ENCODE data around the gene LRRC59.

Gene LRRC59

DNA sequence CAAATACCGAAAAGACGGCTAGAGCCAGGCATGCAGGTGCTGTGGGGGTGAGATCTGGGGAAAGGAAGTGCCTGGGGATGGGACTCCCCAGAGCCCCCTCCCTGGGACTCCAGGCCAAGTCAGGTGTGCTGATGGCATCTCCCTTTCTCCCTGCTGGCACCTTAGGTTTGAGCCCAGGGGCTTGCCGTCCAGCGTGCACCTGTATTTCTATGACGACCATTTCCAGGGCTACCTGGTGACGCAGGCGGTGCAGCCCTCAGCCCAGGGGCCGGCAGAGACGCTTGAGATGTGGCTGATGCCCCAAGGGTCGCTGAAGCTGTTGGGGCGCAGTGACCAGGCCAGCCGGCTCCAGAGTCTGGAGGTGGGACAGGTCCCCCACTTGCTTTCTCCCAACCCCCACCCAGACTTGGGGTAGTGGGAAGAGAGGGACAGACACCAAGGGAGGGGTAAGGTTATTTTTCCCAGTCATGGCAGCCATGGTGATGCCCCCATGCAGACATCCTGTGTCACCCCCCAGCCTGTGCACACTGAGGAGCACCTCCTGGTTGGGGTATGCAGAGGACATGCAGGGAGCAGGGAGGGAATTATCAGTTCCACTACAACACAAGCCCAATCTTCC is 40.3 kb downstream of the LRRC59 start:
- peaks cover 87% of the 10 kb centered on the region for H3K36me3 Mint-ChIP-seq (ENCODE audit: low read depth)
- peaks cover 4% of the 10 kb centered on the region for H3K4me1 Mint-ChIP-seq (ENCODE audit: low read depth)
- H3K27me3 Mint-ChIP-seq, result no peaks in the 10 kb centered on the region
- intact Hi-C loops (cut with micrococcal nuclease), result no loop called here
- no peaks in the 10 kb centered on the region for H3K9me3 Mint-ChIP-seq
- no peak overlapping the region for H3K4me3 Mint-ChIP-seq
- H3K27ac Mint-ChIP-seq, result no peak overlapping the region

DNA sequence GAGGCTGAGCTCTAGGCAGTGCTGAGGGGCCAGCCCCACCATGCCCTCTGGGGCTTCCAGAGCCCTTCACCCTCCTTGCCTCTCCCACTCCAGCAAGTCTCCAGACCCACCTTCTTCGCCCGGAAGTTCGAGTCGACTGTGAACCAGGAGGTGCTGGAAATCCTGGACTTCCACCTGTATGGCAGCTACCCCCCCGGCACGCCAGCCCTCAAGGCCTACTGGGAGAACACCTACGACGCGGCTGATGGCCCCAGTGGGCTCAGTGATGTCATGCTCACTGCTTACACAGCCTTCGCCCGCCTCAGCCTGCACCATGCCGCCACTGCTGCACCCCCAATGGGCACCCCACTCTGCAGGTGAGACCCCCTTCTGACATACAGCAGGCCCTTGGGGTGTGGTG is 40.9 kb downstream of the LRRC59 start:
- intact Hi-C loops (cut with micrococcal nuclease), result no loop called here

DNA sequence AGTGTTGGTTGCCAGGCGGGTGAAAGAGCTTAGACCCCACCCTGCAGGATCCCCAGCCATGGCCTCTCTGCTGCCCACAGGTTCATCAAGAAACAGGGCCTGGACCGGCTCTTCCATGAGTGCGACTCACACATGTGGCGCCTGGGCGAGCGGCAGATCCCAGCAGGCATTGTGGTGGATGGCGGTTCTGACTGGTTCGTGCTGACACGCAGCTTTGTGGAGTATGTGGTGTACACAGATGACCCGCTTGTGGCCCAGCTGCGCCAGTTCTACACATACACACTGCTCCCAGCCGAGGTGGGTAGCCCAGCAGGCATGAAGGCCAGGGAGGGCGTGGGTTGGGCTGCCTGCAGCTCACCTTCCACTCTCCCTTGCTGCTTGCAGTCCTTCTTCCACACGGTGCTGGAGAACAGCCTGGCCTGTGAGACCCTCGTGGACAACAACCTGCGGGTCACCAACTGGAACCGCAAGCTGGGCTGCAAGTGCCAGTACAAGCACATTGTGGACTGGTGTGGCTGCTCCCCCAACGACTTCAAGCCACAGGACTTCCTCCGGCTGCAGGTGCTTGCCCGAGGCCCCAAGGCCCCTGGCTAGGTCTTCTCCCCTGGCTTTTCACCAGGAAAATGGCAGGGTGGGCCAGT is 41.5 kb downstream of the LRRC59 start:
- Mint-ChIP-seq H3K27me3 (no peaks in the 10 kb centered on the region), H3K4me1 (ENCODE audit: low read depth) (no peaks in the 10 kb centered on the region), H3K4me3 (no peak overlapping the region)

More for the DNA sequence above, 40.9 kb downstream of the LRRC59 start:
- H3K4me3 Mint-ChIP-seq, result no peak overlapping the region
- H3K27me3 Mint-ChIP-seq, result no peaks in the 10 kb centered on the region
- H3K4me1 Mint-ChIP-seq (ENCODE audit: low read depth), result no peaks in the 10 kb centered on the region
- peaks cover 92% of the 10 kb centered on the region for H3K36me3 Mint-ChIP-seq (ENCODE audit: low read depth)
- no peak overlapping the region for H3K27ac Mint-ChIP-seq
- H3K9me3 Mint-ChIP-seq, result no peaks in the 10 kb centered on the region

DNA sequence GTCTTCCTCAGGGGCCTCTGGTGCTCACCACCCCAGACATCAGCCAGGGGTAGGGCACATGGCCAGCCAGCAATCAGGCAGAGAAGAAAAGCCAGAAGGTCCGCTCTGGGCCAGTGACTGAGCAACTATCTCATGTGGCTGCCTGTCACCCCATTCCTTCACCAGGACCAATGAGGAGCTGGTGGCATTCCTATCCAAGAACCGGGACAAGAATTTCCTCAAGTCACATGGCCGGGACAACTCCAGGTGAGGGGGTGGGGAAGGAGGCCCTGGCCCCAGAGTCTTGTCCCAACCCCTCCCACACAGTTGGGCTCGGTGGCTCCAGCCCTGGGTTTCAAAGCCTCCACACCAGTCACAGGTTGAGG is 42.0 kb downstream of the LRRC59 start:
- Mint-ChIP-seq H3K4me3 (no peak overlapping the region), H3K27ac (no peak overlapping the region), H3K9me3 (no peaks in the 10 kb centered on the region), H3K27me3 (no peaks in the 10 kb centered on the region), H3K4me1 (ENCODE audit: low read depth) (no peaks in the 10 kb centered on the region), H3K36me3 (ENCODE audit: low read depth) (peaks cover 86% of the 10 kb centered on the region)
- intact Hi-C loops (cut with micrococcal nuclease), result no loop called here

More for the DNA sequence above, 41.5 kb downstream of the LRRC59 start:
- peaks cover 91% of the 10 kb centered on the region for H3K36me3 Mint-ChIP-seq (ENCODE audit: low read depth)
- H3K9me3 Mint-ChIP-seq, result no peaks in the 10 kb centered on the region
- H3K27ac Mint-ChIP-seq, result no peak overlapping the region
- intact Hi-C loops (cut with micrococcal nuclease), result no loop called here

DNA sequence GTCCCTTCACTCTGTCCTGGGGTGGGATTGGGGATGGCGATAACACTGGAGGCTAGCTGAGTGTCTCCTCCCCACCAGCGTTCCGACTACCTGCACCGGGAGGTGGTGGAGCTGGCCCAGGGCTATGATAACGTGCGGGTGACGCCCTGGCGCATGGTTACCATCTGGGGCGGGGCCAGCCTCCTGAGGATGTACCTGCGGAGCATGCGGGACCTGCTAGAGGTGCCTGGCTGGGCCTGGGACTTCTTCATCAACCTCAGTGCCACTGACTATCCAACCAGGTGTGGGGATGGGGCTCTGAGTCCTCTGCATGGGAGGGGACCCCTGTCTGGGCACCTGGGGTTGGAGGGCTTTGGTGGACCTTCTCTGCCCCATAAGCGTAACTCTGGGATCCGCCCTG is 42.5 kb downstream of the LRRC59 start:
- Mint-ChIP-seq H3K27me3 (no peaks in the 10 kb centered on the region), H3K27ac (no peak overlapping the region), H3K4me1 (ENCODE audit: low read depth) (no peaks in the 10 kb centered on the region), H3K36me3 (ENCODE audit: low read depth) (peaks cover 81% of the 10 kb centered on the region), H3K9me3 (no peaks in the 10 kb centered on the region), H3K4me3 (no peak overlapping the region)
- intact Hi-C loops (cut with micrococcal nuclease), result no loop called here

DNA sequence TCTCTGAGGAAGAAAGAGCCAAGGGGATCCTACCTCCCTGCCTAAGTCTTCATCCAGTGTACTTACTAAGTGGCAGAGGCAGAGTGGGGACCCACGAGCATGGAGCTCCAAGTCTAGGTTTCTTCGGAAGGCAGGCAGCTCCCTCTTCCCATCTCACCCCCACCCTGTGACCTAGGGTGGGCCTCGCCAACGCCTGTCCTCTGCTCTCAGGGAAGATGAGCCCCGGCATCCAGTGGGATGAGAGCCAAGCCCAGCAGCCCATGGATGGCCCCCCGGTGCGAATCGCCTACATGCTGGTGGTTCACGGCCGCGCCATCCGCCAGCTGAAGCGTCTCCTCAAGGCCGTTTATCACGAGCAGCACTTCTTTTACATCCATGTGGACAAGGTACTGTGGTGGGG is 43.1 kb downstream of the LRRC59 start:
- H3K36me3 Mint-ChIP-seq (ENCODE audit: low read depth), result peaks cover 77% of the 10 kb centered on the region
- intact Hi-C loops (cut with micrococcal nuclease), result no loop called here
- H3K27ac Mint-ChIP-seq, result no peak overlapping the region
- H3K4me3 Mint-ChIP-seq, result no peak overlapping the region
- H3K4me1 Mint-ChIP-seq (ENCODE audit: low read depth), result no peaks in the 10 kb centered on the region
- no peaks in the 10 kb centered on the region for H3K27me3 Mint-ChIP-seq
- no peaks in the 10 kb centered on the region for H3K9me3 Mint-ChIP-seq

DNA sequence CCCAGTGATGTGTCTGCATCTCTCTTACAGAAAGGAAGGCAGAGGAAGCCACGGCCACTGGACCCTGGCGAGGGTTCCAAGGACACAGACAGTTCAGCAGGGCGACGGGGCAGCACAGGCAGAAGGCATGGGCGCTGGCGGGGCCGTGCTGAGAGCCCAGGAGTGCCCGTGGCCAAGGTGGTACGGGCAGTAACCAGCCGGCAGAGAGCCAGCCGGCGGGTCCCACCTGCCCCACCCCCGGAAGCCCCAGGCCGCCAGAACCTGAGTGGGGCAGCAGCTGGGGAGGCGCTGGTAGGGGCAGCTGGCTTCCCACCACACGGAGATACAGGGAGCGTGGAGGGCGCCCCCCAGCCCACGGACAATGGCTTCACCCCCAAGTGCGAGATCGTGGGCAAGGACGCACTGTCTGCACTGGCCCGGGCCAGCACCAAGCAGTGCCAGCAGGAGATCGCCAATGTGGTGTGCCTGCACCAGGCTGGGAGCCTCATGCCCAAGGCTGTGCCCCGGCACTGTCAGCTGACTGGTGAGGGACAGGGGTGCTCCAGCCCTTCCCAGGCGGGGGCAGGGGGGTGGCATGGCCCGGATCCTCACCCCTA is 43.6 kb downstream of the LRRC59 start:
- intact Hi-C loops (cut with micrococcal nuclease), result no loop called here
- Mint-ChIP-seq H3K4me3 (no peak overlapping the region), H3K27me3 (no peaks in the 10 kb centered on the region), H3K9me3 (no peaks in the 10 kb centered on the region), H3K4me1 (ENCODE audit: low read depth) (no peaks in the 10 kb centered on the region), H3K27ac (no peak overlapping the region), H3K36me3 (ENCODE audit: low read depth) (peaks cover 72% of the 10 kb centered on the region)

DNA sequence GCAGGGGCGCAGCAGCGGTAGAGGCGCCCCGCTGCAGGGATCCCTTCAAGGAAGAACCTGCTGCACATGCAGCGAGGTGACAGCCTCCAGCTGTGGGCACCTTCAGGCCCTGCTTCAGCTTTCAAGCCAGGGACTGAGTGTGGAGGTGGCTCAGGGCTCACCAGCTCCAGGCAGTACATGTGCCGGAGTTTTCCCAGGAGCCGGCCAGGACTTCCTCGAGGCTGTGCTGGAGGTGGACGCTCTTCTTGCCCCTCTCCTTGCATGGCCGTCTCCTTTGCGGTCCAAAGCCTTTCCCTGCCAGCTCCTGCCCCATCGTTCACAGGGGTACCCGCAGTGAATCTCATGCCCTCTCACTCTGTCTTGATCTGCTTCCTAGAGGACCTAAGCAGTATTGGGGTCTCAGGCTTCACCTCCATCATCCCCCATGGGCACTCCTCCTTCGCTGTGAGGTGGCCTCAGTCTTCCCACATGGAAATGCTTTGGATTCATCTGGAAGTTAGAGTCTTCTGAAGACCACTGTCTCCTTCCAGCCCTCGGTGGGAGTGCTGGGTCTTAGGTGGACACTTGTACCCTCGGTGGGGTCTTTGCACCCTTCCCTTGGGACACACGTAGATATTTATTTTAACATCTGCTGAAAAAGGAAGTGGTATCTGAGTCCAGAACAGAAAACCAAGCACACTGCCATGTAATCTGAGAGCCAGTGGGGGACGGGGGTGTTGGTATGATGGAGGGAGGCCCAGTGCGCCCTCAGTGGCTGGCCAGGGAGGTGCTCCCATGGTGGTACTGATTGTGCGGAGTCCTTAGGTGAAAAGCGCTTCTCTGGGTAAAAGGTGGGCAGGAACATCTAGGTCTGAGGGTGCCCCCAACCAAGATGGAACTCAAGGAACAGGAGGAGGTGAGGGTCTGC is 44.4 kb downstream of the LRRC59 start:
- peaks cover 64% of the 10 kb centered on the region for H3K36me3 Mint-ChIP-seq (ENCODE audit: low read depth)
- intact Hi-C loops (cut with micrococcal nuclease), result no loop called here
- H3K4me3 Mint-ChIP-seq, result no peak overlapping the region
- H3K27ac Mint-ChIP-seq, result no peak overlapping the region
- peaks cover 6% of the 10 kb centered on the region for H3K4me1 Mint-ChIP-seq (ENCODE audit: low read depth)
- no peaks in the 10 kb centered on the region for H3K9me3 Mint-ChIP-seq
- H3K27me3 Mint-ChIP-seq, result no peaks in the 10 kb centered on the region

DNA sequence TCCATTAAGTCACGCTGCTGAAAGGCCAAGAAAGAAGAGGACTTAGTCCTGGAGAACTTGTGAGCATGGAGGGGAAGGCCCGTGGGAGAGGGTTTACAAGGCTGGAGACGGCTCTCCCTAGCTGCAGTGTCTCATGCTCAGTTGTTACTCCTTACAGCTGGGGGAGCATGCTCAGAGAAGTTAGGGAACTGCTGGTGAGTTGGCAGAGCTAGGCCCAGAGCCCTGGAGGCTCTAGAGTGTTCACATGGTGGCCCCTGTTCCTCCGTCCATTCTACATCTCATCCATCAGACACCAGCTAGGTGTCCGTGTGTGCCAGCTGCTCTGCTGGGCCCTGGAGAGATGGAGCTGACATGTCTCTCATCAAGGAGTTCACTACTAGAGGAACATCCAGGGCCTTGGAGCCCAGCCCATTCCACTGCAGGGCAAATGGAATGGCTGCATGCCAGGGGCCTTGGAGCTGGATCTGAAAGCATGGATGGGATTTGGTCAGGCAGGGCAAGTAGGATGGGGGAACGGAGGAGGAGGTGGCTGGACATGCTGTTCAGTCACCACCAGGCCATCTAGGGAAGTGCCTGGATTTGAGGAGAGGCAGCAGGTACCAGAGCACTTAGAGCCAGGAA is 45.1 kb downstream of the LRRC59 start:
- Mint-ChIP-seq H3K36me3 (ENCODE audit: low read depth) (peaks cover 57% of the 10 kb centered on the region), H3K4me1 (ENCODE audit: low read depth) (peaks cover 13% of the 10 kb centered on the region), H3K9me3 (no peaks in the 10 kb centered on the region), H3K27ac (no peak overlapping the region), H3K27me3 (no peaks in the 10 kb centered on the region), H3K4me3 (no peak overlapping the region)
- intact Hi-C loops (cut with micrococcal nuclease), result no loop called here

DNA sequence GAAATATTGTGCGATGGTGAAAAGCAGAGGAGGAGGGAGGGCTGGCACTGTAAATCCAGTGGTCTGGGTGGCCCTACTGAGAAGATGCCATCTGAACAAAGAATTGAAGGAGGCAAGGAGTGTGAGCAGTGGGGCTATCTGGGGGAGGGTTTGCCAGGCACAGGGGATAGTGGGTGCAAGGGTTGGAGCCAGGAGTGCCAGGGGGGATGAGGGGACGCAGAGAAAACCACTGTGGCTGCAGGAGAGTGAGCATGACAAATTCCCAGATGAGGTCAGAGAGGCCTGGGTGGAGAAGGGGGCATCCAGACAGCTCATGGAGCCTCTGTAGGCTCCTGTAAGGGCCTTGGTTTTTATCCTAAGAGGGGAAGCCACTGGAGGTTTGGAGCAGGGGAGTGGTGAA is 46.6 kb downstream of the LRRC59 start:
- intact Hi-C loops (cut with micrococcal nuclease), result no loop called here
- H3K9me3 Mint-ChIP-seq, result no peaks in the 10 kb centered on the region
- H3K27ac Mint-ChIP-seq, result no peak overlapping the region

DNA sequence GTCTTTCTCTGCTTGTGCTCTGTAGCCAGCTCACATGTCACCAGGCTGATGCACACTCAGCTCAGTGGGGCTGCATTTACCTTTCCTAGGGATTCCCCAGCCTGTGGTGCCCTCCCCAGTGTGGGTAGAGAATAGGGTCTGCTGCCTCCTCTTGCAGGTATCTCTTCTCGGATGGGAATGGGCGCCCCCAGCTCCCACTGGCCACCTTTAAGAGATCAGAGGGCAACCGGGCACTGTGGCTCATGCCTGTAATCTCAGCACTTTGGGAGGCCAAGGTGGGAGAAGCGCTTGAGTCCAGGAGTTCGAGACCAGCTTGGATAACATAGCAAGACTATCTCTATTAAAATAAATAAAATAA is 48.1 kb downstream of the LRRC59 start:
- intact Hi-C loops (cut with micrococcal nuclease), result loop anchor here (5.0 kb wide), 1 partner anchor 202 kb away; no protein-coding TSS in a partner anchor
- peaks cover 36% of the 10 kb centered on the region for H3K36me3 Mint-ChIP-seq (ENCODE audit: low read depth)
- no peak overlapping the region for H3K27ac Mint-ChIP-seq
- peaks cover 5% of the 10 kb centered on the region for H3K27me3 Mint-ChIP-seq
- H3K4me1 Mint-ChIP-seq (ENCODE audit: low read depth), result peaks cover 35% of the 10 kb centered on the region
- no peak overlapping the region for H3K4me3 Mint-ChIP-seq
- no peaks in the 10 kb centered on the region for H3K9me3 Mint-ChIP-seq

More for the DNA sequence above, 46.6 kb downstream of the LRRC59 start:
- Mint-ChIP-seq H3K4me1 (ENCODE audit: low read depth) (peaks cover 22% of the 10 kb centered on the region), H3K36me3 (ENCODE audit: low read depth) (peaks cover 51% of the 10 kb centered on the region), H3K27me3 (peaks cover 2% of the 10 kb centered on the region), H3K4me3 (no peak overlapping the region)

DNA sequence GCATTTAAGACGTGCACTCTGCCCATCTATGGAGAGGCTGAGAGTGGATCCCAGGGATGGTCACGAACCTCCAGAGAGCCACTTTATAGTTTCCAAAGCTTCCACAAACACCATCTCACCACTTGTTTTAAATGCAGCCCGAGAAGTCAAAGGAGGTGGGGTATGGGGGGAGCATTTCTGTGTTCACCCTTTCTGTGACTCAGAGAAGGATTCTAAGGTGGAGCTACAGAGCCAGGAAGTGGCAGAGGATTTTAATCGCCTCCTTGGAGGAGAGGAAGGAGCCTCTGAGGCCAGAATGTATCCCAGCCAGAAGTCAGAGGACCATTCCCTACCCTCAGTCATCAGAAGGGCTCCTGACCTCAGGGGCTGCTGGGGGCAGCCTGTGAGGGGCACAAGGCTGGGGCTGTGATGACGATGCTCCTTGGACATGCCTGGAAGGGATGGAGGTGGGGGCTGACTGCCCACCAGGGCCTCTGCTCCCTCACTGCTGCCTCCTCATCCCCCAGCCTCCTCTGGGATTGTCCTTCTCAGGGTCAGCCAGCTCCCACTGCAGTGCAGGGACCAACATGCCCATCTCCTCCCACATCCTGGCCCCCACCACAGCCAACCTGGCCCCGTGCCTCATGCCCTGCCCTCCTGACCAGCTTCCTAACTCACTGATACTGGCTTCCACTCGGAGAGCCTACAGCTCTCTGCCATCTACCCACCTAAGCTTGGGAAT is 48.6 kb downstream of the LRRC59 start:
- Mint-ChIP-seq H3K36me3 (ENCODE audit: low read depth) (peaks cover 31% of the 10 kb centered on the region), H3K9me3 (no peaks in the 10 kb centered on the region), H3K4me1 (ENCODE audit: low read depth) (peaks cover 35% of the 10 kb centered on the region), H3K27me3 (peaks cover 5% of the 10 kb centered on the region), H3K4me3 (no peak overlapping the region), H3K27ac (no peak overlapping the region)
- intact Hi-C loops (cut with micrococcal nuclease), result loop anchor here (5.0 kb wide), 1 partner anchor 201 kb away; no protein-coding TSS in a partner anchor

DNA sequence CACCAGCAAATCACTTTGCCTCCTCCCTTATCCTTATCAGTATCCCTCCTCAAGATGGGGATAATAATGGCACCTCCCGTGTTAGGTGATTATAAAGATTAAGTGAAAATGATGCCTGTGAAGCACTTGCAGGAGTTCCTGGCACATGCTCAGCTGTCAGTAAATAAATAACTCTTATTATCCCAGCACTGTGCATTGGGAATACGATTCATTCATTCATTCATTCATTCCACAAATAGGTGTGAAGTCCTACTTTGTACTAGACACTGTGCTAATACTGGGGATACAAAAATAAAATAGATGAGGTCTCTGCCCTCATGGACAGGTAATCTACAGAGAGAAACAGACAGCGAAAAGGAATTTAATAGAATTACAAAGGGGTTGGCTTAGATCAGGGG is 49.4 kb downstream of the LRRC59 start:
- peaks cover 35% of the 10 kb centered on the region for H3K4me1 Mint-ChIP-seq (ENCODE audit: low read depth)
- H3K36me3 Mint-ChIP-seq (ENCODE audit: low read depth), result peaks cover 23% of the 10 kb centered on the region
- peaks cover 5% of the 10 kb centered on the region for H3K27me3 Mint-ChIP-seq
- H3K4me3 Mint-ChIP-seq, result no peak overlapping the region
- H3K9me3 Mint-ChIP-seq, result no peaks in the 10 kb centered on the region
- intact Hi-C loops (cut with micrococcal nuclease), result loop anchor here (5.0 kb wide), 1 partner anchor 201 kb away; no protein-coding TSS in a partner anchor
- H3K27ac Mint-ChIP-seq, result no peak overlapping the region
